Kidney (tissue), 14 donors: ENCODE results near the gene CIRBP. TPM values are rescaled to one million over a fixed set of nuclear protein-coding genes. Genes with fewer than 3 reads are reported as not detected.

Source experiments
- DNase-seq, 5 donors: peaks; one replicate each; pipeline ENCODE4 v3.0.0-alpha.2; 2013 to 2020
- FAIRE-seq: peaks from 2 replicates; lab custom pipeline; 2012; peaks lifted over from hg19 to GRCh38; lab: Jason Lieb, UNC
- H3K27ac ChIP-seq, 2 donors: one replicate each; pipeline ENCODE4 v1.7.0; 2013; ENCODE audit warnings: low read depth in 2 of 2, low read length in 2 of 2, inconsistent platforms in 1 of 2
- H3K27me3 ChIP-seq: one replicate; pipeline ENCODE4 v1.7.1; 2013; ENCODE audit warnings: low read length, inconsistent platforms; ENCODE audit not compliant: control insufficient read depth, insufficient read depth
- H3K36me3 ChIP-seq, 3 donors: one replicate each; pipeline versions ENCODE4 v1.7.0 to v1.7.1; 2013; ENCODE audit warnings: low read length in 3 of 3, control low read depth in 1 of 3, inconsistent platforms in 1 of 3; ENCODE audit not compliant: insufficient read depth in 3 of 3, control insufficient read depth in 2 of 3
- H3K4me1 ChIP-seq, 3 donors: one replicate each; pipeline versions ENCODE4 v1.7.0 to v1.7.1; 2013; ENCODE audit warnings: low read length in 3 of 3, inconsistent platforms in 1 of 3, low read depth in 1 of 3; ENCODE audit not compliant: control insufficient read depth in 2 of 3, insufficient read depth in 2 of 3
- H3K4me3 ChIP-seq, 3 donors: one replicate each; pipeline versions ENCODE4 v1.7.0 to v1.8.1; 2013; ENCODE audit warnings: low read length in 3 of 3, control low read depth in 1 of 3, inconsistent platforms in 1 of 3
- H3K9ac ChIP-seq, 3 donors: one replicate each; pipeline versions ENCODE4 v1.7.0 to v1.7.1; 2013; ENCODE audit warnings: low read length in 3 of 3, control low read depth in 1 of 3, inconsistent platforms in 1 of 3
- H3K9me3 ChIP-seq, 3 donors: one replicate each; pipeline versions ENCODE4 v1.7.0 to v1.7.1; 2013; ENCODE audit warnings: low read length in 3 of 3, control low read depth in 1 of 3, inconsistent platforms in 1 of 3; ENCODE audit not compliant: control insufficient read depth in 2 of 3, insufficient read depth in 1 of 3
- intact Hi-C: fragments of 100-400 bp; cut with DNase I; formaldehyde crosslinking; loops from one replicate; pipeline ENCODE4 v1.11.1; 2022
- polyA plus RNA-seq: library from polyadenylated mRNA; stranded (reverse); fragments of 350-450 nt; fragmentation: Illumina TruSeq; extraction: RNeasy Lipid Tissue Mini Kit (QIAGEN cat#74804); gene quantifications from one replicate; pipeline ENCODE4 v1.2.3, GENCODE V29; 2014; ENCODE audit warnings: low read depth, low replicate concordance; ENCODE audit not compliant: insufficient read depth
- total RNA-seq: library from RNA; stranded (reverse); fragmentation: NEBNext Ultra II Directional; extraction: Animal tissue kit (Norgen Biotek cat#: 25700); gene quantifications from one replicate; pipeline ENCODE4 v1.2.1, GENCODE V29; 2021
- TF ChIP-seq, protein P1 (sequence below): IDR thresholded peaks from 3 replicates; pipeline ENCODE4 v1.5.1; 2012; ENCODE audit warnings: mild to moderate bottlenecking, moderate library complexity, borderline replicate concordance; ENCODE audit not compliant: insufficient read depth; ENCODE audit errors: extremely low read depth
- donor health status: control.
- donor health status: control.
- donor health status: control.
- donor health status: control.
- donor health status: control.
- donor health status: DM: yes; HTN: yes; CAD: no.
- donor health status: Normal renal cell carcinoma (clear cell type).

Gene CIRBP
- total and polyA plus RNA-seq, 2 donors from 2014 or later, result 408 to 533 TPM

DNA sequence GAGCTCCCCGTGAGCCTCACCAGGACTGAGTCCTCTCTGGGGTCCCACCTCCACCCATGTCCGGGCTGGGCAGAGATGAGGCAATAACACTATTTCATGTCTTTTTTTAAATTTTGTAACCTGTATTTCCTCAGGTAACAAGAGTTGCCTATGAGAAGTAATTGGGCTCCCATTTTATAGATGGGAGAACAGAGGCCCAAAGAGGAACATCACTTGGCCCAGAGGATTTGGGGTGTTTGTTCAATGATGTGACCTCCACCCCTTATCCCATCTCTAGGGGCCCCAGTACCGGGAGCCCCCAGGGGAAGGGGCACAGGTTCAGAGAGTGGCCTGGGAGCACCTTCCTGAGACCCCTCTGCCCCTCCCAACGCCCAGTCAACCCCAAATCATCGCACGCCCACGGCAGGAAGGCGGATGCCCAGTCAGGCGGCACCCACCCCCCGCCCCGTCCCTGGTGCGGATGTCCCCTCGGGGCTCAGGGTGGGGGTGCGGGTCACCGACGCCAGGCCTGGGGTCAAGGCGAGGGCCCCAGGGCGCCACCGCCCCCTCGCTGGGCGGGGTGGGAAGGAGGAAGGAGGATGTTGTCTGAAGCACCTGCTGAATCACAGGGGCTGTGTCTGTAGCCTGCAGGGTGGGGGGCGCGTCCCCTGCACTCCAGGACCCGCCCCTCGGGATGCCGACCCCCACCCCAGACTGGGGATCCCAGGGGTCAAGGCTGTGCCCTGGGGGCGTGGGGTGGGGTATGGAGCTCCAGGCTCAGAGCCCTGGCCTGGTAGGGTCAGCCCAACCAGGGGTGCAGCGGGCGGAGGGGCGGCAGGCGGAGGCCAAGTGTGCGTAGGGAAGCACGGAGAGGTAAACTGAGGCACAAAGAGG, 9.0 kb upstream of the CIRBP start:
- Histone ChIP-seq H3K27ac (peak overlapping the region; percentile 93 to 98), H3K9ac (peak overlapping the region in 1 of 3 donors; percentile 81), H3K4me3 (peak overlapping the region in 2 of 3 donors; percentile 16 to 29), H3K27me3 (no peaks in the 10 kb centered on the region), H3K9me3 (no peaks in the 10 kb centered on the region), H3K4me1 (peaks cover 0 to 63% (median 37%) of the 10 kb centered on the region in 3 donors), H3K36me3 (peaks cover 2 to 19% (median 12%) of the 10 kb centered on the region in 3 donors)
- FAIRE-seq, result no peak
- intact Hi-C loops, result no loop called here
- no peak for DNase-seq
- TF ChIP-seq, protein P1, sequence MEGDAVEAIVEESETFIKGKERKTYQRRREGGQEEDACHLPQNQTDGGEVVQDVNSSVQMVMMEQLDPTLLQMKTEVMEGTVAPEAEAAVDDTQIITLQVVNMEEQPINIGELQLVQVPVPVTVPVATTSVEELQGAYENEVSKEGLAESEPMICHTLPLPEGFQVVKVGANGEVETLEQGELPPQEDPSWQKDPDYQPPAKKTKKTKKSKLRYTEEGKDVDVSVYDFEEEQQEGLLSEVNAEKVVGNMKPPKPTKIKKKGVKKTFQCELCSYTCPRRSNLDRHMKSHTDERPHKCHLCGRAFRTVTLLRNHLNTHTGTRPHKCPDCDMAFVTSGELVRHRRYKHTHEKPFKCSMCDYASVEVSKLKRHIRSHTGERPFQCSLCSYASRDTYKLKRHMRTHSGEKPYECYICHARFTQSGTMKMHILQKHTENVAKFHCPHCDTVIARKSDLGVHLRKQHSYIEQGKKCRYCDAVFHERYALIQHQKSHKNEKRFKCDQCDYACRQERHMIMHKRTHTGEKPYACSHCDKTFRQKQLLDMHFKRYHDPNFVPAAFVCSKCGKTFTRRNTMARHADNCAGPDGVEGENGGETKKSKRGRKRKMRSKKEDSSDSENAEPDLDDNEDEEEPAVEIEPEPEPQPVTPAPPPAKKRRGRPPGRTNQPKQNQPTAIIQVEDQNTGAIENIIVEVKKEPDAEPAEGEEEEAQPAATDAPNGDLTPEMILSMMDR, result no peak

DNA sequence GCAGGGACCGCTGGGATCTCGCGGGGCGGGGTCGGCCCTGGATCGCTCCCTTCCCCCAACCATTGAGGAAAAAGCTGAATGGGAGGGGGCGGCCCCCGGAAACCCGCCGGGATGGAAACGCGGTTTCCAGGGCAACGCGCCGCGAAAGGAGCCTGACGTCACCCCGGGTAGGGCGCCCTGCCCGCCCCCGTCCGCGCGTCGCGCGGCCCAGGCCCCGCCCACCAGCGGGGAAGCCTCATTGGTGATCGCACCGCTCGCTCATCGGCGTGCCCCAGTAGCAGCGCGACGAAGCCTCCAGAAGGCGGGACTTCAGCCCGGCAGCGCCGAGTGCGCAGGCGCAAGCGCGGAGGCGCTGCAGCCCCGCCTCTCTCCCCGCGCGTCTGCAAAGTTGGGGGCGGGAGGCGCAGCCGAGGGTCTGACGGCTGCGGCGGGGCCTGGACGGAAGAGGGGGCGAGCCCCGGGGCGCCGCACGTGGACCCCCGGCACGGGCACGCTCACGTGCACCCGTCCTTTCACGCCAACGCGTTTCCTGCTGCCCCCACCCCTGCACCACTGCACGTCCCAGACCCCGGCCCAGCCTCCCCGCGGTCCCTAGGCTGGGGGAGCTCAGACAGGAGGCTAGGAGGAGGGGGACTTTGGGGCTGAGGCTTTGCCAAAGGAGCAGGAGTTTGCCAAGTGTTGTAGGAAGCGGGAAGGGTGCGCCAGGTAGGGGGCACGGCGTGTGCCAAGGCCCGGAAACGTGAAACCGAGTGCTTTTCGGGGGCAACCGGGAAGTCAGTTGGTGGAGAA, 8.2 kb upstream of the CIRBP start:
- H3K9ac ChIP-seq, result peak overlapping the region in 2 of 3 donors; percentile 1 to 93
- FAIRE-seq, result no peak
- intact Hi-C loops, result no loop called here

DNA sequence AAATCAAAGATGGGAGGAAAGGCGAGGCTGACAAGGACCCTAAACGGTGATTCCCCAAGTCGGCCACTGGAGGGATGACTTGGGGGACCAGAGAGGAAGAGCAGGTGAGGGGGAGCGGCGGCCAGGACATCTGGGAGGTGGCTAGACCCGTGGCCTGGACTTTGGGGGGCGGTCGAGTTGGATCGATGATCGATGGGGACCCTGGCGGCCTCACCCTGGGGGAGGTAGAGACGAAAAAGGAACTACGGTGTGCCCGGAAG, 7.7 kb upstream of the CIRBP start:
- H3K36me3 ChIP-seq, result peaks cover under 1 to 6% (median 4%) of the 10 kb centered on the region in 3 donors
- peak overlapping the region in 2 of 3 donors; percentile 1 to 93 for H3K9ac ChIP-seq
- TF ChIP-seq, protein P1, result no peak
- H3K9me3 ChIP-seq, result no peaks in the 10 kb centered on the region
- FAIRE-seq (no peak), DNase-seq (peak in 3 of 5 donors; percentile 63 to 86 (median 79))
- no peaks in the 10 kb centered on the region for H3K27me3 ChIP-seq
- intact Hi-C loops, result no loop called here
- H3K4me1 ChIP-seq, result peaks cover 0 to 63% (median 39%) of the 10 kb centered on the region in 3 donors
- peak overlapping the region; percentile 97 to 98 for H3K27ac ChIP-seq
- H3K4me3 ChIP-seq, result peak overlapping the region; percentile 13 to 79 (median 52)

More for the DNA sequence above, 8.2 kb upstream of the CIRBP start:
- Histone ChIP-seq H3K4me1 (peaks cover 0 to 62% (median 39%) of the 10 kb centered on the region in 3 donors), H3K36me3 (peaks cover 2 to 10% (median 6%) of the 10 kb centered on the region in 3 donors), H3K4me3 (peak overlapping the region; percentile 13 to 79 (median 52)), H3K27me3 (no peaks in the 10 kb centered on the region), H3K27ac (peak overlapping the region; percentile 97 to 98), H3K9me3 (no peaks in the 10 kb centered on the region)
- peak; percentile 97 to 99 (median 98) for DNase-seq
- TF ChIP-seq, protein P1, result no peak
